ENCODE measurements around the gene OTUB2.

The OTUB2 gene

DNA sequence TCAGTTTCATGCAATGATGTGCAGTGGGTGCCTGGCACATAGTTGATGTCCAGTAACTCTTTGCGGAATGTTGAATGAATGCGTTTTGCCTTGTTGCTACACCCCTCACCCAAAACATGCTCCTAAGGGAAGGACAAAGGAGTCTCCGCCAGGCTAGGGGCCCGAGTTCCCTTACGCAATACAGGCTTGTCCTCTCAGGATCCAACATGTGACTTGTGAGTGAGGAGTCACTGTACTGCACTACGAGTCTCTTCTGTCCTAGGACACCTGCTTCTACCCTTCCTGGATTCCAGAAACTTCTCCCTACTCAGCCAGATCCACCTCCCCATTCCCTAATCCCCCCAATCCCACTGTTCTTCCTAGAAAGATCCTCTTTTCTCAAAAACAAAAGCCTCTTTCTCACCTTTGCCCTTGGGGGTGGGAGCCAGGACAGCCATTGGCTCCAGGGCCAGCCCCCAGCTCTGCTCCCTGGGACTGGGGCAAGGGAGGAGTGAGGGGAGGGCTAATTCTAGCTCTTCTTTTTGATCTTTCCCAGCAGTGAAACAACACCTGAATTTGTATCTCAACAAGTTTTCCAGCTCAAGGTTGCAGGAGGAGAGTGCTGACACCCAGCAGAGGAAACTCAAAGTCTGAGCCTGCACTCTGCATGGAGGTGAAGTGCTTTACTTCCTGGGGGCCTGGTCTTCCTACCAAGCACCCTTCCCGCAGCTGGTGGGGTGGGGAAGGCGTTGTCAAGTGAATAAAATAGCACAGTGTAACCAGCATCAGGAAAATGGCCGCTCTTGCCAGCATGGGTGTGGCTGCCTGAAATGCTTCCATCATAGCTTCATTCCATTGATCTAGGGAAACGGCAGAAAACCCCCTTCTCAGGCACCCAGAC is 3.4 kb upstream of the OTUB2 start:
- no peak for DNase-seq

DNA sequence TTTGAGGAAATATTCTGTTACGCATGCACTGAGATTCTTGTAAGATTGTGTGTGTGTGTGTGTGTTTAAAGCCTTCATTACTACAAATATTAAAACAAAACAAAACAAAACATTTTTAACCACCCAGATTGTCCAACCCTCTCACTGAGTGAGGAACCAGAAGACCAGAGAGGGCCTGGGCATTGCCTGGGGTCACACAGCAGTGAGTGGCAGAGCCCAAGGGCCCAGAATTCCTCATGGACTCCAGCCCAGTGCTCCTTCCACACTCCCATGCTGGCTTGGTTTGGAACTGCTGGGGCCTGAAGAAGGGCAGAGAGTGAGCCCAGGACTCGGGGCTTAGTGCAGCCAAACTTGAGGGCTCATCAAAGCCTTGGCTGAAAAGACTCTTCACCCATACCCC is 1.6 kb upstream of the OTUB2 start:
- no peak for DNase-seq

DNA sequence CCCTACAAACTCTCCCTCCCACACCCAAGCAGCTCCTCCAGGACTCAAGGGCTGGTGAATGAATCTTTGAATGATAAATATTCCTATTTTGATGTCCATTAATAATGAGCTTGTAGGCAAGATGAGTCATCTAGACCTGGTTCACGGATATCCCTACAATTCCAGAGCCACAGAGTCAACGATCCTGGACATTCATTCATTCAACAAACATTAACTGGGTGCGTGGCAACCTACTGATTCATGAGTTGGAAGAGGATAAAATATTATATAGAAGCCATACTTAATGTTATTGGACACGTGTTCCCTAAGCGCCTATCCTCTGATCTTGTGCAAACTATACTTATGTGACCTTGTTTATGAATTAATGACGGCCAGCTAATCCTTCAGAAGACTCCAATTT is 420 bp upstream of the OTUB2 start:
- no peak for DNase-seq

DNA sequence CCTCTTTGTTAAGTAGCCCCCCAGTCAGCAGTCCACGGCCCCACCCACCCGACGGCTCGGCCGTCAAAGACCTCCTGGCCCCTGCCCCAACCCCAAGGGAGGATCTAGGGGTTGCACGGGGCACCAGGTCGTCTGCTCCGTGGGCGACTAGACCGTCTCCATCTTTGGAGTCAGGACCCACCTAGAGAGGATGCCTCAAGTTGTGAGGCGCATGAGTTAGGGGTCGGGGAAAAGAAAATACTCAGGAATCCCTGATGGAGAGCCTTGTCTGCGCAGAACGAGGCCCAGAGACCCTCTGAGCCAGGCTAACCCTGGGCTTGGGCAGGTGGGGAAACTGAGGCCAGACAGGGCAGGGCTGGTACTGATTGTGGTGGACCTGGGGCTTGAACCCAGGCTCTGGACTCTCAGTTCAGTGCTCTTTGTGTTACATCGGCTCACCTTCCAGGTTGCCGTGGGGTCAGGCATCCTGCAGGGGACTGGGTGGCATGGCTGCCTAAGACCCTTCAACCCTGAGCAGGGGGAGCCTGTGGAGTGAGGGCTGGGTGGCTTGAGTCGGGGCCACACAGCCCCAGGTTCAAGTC is 839 bp downstream of the OTUB2 start:
- no peak for DNase-seq

DNA sequence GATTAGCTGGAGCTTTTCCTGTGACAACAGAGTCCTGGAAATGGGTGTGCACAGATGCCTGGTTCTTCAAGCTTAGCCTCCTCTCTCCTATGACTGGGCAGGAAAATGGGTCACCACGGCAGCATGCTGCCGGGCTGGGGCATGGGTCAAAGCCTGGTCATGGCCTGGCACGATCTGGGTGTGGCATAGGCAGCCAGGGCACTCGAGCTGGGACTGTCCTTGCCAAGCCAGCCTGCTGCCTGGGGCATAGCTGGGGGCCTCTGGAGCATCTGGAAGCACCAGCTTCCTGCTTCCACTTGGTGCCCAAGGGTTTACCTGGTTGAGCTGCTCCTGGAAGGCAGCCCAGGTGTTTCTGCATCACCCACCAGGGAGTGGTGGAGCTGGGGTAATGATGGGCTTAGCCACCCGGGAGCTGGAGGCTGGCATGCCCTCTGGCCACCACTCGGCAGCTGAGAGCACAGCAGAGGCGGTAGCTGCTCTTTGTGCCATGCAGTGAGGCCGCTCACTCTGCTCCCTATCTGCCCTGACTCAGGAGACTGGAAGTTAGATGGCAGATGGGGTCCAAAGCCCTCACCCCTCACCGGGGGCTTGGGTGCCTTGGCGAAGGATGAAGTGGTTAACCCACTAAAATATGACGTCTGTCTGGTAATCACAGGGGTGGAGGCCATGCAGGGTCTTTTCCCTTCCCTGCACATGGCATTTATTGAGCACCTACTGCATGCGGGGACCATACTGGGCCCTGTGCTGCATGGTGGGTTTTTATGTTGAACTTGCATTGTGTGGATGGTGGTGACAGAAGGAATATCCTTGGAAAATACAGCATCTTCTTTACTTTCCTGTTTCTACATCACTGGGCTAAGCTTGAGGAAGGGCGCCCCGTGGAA is 1.7 kb downstream of the OTUB2 start:
- DNase-seq, result peak; percentile 23

DNA sequence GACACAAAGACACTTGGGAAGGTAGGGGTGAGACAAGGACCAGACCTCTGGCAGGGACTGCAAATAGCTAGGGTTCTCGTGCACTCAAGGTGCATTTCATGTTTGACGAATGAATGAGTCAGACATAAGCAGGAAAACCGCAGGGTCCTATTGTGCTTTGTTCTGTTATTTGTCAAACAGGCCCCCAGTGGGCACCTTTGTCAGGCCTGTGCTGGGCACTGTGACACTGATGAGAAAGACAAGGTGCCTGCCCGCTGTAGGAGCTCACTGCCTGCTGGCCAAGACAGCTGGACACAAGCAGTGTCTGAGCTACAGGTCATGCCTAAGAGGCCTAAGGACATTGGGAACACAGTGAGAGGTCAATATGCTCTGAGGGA is 2.3 kb downstream of the OTUB2 start:
- DNase-seq, result no peak

DNA sequence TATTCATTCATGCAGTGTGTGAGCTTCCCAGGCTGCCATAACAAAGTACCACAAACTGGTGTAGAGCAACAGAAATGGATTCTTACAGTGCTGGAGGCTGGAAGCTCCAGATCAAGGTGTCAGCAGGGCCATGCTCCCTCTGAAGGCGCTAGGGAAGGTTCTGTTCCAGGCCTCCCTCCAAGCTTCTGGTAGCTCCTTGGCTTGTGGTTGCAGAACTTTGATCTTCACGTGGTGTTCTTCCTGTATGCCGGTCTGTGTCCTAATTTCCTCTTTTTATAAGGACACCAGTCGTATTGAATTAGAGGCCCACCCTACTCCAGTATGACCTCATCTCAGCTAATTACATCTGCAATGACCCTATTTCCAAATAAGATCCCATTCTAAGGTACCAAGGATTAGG is 3.1 kb downstream of the OTUB2 start:
- DNase-seq, result no peak

DNA sequence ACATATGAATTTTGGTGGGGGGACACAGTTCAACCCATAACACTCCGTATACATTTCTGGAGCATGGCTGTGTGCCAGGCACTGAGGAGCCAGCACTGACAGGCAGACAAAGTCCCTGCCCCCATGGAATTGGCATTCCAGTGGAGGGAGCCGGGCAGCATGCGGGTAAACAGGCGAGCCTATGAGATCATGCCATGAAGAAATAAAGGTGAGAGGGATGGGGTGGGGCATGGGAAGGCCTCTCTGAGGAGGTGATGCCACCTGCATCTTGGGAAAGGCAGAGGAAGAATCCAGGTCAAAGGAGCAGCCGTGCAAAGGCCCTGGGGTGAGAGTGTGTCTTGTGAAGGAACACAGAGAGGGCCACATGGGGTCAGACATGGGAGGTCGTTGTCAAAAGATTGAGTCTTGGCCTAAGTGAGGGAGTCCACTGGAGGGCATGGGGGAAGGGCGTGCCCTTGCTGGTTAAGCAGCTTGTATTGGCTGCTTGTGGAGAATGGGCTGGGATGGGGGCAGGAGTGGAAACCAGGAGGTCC is 3.6 kb downstream of the OTUB2 start:
- no peak for DNase-seq

DNA sequence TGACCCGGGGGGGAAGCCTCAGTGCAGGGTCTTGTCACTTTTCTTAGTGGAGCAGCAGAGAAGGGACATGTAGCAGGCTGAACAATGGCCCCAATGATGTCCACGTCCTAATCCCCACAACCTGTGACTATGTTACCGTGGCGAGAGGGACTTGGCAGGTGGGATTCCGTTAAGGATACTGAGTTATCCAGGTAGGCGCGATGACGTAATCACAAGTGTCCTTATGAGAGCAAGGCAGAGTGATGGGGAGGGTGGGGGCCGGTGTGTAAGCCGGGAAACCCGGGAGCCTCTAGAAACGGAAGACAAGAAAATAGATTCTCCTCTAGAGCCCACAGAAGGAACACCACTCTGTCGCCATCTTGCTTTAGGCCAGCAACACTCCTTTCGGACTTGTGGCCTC is 4.4 kb downstream of the OTUB2 start:
- DNase-seq, result no peak

DNA sequence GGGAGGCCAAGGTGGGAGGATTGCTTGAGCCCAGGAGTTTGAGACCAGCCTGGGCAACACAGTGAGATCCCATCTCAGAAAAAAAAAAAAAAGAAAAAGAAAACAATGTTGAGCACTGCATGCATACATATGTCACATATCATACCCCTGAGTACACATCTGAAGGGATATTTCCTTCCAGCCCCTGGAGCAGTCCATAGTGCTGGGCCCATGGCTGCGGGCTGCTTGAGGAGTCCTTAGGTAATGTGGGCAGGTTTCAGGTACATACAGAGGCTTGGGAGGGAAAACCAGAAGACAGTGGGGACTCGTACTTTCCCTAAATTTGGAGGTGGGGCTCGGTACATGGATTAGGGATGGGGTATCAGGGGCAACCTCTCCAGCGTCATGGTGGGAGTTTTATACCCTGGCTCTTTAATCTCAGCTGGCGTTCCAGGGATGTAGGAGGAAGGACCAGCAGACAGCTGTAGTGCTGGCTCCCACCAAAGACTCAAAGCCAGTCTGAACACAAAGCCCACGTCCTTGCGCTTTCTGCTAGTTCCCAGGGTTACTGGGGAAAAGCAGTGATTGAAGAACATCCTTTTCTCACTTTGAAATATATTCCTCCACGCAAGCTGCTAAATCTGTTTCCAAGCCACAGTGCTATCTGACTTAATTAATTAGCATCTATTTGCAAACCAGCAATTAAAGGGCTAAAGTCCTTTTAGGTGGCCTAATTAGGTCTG is 5.2 kb downstream of the OTUB2 start:
- DNase-seq, result no peak

DNA sequence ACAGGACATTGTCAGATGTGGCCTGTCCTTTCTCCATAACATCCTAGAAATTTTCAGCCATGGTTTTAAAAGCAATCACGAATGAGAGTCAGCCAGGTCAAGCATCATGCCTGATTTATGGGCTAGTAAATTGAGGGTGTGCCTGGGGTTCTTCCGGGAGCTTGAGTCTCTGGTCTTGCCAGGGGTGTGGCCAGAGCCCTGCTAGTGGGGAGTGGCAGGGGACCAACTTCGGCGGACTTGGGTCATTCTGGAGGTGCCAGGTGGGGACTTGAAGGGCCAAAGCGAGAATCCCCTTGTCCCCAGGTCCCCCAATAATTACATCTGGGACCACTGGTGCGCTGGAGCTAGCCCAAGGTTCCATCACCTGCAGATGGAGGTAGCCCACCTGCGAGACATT is 5.7 kb downstream of the OTUB2 start:
- no peak for DNase-seq

DNA sequence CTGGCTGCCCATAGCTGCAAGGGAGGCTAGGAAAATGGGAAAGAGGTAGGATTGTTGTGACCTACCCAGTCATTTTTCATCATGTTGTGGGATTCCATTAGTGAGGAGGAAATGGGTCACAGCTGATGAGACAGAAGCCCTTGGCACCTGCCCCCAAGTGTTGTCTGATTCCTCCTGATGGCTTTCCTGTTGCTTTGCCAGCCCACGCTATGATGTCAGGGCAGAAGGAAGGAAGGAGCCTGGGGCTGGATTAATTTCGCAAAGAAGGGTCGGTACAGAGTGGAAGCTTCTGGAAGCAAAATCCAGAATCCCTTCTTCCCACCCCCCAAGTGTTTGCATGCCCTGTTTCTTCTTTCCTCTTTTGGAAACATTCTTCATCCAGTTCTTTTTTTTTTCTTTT is 8.7 kb downstream of the OTUB2 start:
- no peak for DNase-seq

DNA sequence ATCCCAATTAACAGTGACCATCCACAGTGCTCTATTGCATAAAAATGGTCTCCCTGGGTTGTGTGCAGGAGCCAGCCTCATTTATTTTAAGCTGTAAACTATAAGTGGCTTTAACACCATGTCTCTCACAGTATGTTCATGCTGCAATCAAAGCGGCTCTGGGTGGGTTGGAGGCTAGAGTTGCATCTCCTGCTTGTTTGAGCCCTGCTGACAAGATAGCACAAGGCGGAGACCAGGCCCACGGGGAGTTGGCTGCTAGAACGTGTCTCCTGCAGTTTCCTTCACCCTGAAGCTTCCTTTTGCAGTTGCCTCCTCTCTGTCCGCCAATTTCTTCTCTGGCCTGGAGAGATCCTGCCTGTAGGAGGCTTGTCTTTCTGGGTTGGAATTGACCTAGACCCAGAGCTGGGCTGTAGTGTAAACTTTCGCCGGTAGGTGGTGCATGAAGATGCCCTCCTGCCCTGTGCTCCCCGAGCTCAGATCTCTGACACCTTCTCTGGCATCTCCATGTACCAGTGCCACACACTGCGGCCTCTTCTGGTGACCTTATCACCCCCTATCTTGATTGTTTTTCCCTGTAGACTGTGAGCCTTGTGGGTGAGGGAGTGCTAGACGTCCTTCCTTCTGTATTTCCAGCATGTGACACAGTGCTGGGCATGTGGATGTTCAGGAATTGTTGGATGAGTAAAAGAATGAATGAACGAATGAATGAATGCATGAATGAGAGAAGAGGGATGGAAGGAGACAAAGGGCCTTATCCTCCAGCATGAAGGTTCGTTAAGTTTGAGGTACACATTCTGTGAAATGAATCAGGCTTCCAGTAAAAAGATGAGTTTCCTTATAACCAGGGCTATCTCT is 10.4 kb downstream of the OTUB2 start:
- peak; percentile 13 for DNase-seq

DNA sequence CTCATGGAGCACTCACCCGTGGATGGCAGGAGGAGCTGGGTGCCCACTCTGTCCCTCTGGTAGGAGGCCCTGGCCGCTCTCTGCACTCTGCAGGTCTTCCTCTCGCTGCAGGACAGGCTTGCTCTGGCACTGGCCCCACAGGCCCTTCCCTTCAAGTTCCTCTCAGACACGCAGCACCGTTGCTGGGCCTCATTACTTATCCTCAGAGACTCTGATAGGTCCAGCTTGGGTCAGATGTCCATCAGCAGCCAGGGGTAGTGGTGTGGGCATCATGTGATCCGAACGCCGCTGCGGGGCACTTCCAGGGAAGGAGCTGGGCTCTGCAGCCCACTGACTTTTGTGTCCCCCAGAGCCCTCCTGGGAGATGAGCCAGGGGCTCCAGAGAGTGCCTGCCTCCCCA is 11.8 kb downstream of the OTUB2 start:
- no peak for DNase-seq

DNA sequence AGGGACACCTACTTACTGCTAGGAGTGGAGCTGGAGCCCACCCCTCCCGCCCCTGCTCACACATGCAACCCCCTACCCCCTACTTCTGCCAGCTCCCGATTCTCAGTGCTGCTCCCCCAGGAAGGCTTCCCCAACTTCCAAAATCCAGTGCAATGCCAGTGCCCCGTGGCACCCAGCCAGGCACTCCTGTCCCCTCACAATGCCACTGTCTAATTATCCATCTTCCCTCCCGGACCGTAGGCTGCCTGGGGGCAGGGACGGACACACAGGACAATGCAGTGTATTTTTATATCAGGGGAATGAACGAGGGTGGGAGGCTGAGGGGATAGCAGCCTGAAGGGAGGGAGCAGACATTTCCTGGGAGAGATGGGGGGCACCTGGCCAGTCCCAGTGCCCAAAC is 12.4 kb downstream of the OTUB2 start:
- no peak for DNase-seq

DNA sequence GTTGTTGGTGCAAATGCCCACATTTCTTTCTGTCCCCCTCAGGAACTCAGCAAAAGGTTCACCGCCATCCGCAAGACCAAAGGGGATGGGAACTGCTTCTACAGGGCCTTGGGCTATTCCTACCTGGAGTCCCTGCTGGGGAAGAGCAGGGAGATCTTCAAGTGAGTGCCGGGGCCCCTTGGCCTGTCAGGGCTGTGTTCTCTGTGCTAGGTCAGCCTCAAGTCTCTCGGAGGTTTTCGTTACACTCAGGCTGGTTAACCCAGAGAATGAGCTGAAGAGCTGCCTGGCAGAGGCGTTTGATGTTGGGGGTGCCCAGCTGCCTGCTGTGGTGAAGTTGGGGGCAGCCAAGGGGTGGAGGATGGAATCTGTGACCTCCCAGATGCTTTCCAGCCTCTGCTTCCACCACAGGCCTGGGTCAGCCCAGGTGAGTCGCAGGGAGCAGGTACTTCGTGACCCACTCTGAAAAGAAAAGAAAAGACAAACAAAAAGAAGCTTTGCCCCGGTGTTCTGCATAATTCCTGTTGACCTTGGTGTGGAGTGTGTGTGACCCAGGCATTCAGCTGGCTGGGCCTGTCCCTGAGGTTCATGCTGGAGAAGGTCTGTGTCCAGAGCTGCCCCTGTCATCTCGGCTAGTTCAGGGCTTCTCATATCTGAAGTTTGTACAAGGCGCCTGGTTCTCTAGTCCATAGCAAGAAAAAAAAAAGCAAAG is 12.9 kb downstream of the OTUB2 start:
- no peak for DNase-seq

DNA sequence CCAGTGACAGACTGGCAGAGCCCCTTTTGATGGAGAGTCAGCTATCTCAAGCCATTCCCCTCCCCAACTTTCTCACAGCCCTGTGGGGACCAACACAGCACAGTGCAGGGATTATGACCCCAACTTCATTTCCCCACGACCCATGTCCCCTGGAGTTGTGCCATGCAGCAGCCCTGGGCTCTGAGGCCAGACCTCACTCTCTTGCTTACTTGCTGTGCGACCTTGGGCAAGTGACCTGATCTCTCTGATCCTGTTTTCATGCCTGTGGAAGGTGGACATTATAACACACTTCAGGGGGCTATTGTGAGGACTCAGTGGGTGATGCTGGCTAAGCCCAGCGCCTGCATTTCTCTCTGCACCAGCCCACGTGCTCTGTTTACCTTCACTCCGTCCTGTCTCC is 14.1 kb downstream of the OTUB2 start:
- no peak for DNase-seq

DNA sequence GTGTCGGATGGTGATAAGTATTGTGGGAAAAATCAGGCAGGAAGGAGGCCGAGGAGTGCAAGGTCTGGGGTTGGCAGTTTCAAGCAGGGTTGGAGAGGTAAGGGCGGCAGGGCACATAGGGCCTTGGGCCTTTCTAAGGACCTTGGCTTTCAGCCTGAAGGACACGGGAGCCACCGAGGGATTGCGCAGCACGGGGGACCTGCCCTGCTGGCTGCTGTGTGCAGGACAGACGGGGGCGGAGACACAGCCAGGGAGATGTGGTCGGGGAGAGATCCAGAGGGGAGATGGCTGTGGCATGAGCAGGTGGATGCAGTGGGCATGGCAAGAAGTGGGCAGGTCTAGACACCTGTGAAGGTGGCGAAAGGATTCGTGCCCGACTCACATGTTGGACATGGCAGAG is 14.7 kb downstream of the OTUB2 start:
- DNase-seq, result no peak

DNA sequence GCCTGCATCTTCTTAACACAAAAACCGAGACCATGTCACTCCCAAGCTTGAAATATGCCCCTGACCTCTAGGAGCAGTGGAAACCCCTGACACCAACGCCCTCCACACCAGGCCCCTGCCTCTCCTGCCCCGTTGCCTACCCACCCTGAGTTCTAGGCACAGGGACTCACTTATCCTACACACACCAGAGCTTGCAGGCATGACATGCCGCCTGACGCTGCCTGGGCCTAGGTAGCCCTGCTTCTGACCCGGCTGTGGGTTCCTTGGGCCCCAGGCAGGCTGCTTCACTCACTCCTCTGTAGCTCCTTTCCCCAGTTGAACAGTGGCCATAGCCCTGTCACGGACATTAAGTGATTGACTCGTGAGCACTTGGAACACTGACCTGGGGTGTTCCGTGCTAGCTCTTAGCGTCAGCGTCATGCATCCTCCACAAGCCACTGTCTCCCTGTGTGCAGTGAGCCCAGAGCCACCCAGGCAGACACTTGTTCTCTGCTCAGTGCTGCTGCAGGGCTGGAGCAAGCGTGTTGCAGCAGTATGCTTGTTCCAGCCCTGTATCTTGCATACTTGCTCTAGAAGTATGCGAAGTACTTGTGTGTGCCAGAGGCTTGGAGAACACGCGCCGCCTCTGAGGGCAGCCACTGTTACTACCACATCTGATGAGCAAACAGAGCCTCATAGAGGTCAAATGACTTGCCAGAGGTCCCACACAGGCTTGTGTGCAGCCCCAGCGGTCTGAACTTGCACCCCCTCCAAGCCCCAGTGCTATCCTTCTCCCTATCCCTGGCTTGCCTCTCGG is 15.6 kb downstream of the OTUB2 start:
- no peak for DNase-seq

DNA sequence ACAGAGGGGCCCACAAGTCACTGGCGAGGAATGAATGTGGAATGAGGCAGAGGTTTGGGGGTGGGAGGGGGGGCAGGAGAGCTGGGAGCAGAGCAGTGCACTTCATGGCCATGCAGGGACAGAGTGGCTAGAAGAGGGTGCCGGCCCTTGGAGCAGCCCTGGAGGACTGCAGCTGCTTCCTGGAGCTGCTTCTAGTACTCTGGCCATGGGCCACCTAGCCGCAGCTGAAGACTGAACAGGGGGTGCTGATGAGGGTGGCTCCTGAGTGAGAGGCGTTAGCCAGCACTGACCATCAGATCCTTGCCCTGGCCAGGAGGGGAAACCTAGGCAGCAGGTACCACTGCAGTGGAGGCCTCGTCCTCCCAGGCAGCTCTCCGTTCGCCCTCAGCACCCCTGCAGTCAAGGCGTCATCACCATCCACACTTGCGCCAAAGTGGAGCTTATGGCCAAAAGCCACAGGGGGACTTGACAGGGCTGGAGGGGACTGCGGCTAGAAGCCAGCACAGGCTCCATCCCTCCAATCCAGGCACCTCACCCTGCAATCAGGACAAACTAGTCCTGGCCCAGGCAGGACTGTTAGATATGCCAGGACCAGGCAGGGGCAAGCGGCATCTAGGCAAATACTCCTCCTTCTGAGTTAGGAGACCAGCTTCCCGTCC is 16.4 kb downstream of the OTUB2 start:
- no peak for DNase-seq
